ENCODE data around the gene PLOD3.

DNA sequence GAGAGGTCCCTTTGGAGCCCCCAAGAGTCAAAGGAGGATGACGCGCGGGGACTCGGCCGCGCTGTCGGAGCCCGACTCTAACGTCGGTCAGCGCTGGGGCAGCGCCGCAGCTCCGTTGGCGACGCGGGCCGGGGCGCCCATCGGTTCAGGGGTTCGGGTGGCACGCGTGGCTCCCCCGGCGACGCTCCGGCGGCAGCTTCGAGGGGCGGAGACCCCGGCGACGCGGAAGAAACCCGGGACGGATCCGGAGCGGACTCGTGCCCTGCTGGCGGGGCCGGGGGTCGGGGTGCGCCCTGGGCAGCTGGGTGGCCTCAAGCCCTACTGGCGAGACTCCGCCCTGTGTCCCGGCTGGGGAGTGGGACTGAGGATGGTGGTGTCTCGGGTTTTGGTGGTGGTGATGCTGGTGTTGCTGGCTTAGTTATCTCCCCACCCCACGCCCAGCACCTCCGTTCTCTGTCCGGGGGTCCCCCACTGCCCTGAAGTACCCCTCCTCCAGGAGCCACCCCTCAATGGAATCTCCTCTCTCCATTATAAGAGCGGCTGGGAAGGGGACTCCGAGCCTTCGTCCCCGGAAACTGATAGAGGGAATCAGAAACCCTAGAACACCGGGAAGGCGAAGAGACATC, 37.1 kb downstream of the PLOD3 start, which contains the start of gene NAT16:
- TF ChIP-seq, protein P1, sequence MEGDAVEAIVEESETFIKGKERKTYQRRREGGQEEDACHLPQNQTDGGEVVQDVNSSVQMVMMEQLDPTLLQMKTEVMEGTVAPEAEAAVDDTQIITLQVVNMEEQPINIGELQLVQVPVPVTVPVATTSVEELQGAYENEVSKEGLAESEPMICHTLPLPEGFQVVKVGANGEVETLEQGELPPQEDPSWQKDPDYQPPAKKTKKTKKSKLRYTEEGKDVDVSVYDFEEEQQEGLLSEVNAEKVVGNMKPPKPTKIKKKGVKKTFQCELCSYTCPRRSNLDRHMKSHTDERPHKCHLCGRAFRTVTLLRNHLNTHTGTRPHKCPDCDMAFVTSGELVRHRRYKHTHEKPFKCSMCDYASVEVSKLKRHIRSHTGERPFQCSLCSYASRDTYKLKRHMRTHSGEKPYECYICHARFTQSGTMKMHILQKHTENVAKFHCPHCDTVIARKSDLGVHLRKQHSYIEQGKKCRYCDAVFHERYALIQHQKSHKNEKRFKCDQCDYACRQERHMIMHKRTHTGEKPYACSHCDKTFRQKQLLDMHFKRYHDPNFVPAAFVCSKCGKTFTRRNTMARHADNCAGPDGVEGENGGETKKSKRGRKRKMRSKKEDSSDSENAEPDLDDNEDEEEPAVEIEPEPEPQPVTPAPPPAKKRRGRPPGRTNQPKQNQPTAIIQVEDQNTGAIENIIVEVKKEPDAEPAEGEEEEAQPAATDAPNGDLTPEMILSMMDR (IDR thresholded peaks at IDR 0.05) = no peak
- TF ChIP-seq POLR2A (IDR thresholded peaks at IDR 0.05) = no peak
